ENCODE results near the gene CCDC82. TPM values are rescaled to one million over a fixed set of nuclear protein-coding genes. Genes with fewer than 3 reads are reported as not detected.

Gene CCDC82
- total RNA-seq, 4 donors from 2014 or later, result 17.3 to 28.9 (median 24.7) TPM

- H3K27ac ChIP-seq, result peak overlapping the region in 1 of 4 donors; percentile 50
- peak; percentile 58 for ATAC-seq
- no peaks in the 10 kb centered on the region for H3K27me3 ChIP-seq
- no peaks in the 10 kb centered on the region for H3K36me3 ChIP-seq
- TF ChIP-seq EP300 (IDR thresholded peaks at IDR 0.05) (no peak), POLR2AphosphoS5 (IDR thresholded peaks at IDR 0.05) (peak; percentile 54)
- WGBS, 2 donors (ENCODE audit: low coverage in 1 of 2), result 8% methylated on average over 1 of the region's 1 CpG; no CpG with 5 or more reads in 1 of the 2 donors
- no peak overlapping the region for H3K4me3 ChIP-seq
- no peaks in the 10 kb centered on the region for H3K9me3 ChIP-seq
- H3K4me1 ChIP-seq, result peaks cover 3 to 33% (median 5%) of the 10 kb centered on the region in 3 donors
These were observed 64.8 kb downstream of the CCDC82 start for GRCh38 chr11:96324912-96325311.

GRCh38 chr11:96323642-96323985 is 66.1 kb downstream of the CCDC82 start:
- no peak overlapping the region for H3K4me3 ChIP-seq
- H3K9me3 ChIP-seq, result no peaks in the 10 kb centered on the region
- no peak overlapping the region for H3K27ac ChIP-seq
- H3K36me3 ChIP-seq, result no peaks in the 10 kb centered on the region
- no peak for TF ChIP-seq POLR2AphosphoS5 (IDR thresholded peaks at IDR 0.05)
- no peak for TF ChIP-seq POLR2A (IDR thresholded peaks at IDR 0.05)
- no peak for TF ChIP-seq EP300 (IDR thresholded peaks at IDR 0.05)
- TF ChIP-seq, protein P1, sequence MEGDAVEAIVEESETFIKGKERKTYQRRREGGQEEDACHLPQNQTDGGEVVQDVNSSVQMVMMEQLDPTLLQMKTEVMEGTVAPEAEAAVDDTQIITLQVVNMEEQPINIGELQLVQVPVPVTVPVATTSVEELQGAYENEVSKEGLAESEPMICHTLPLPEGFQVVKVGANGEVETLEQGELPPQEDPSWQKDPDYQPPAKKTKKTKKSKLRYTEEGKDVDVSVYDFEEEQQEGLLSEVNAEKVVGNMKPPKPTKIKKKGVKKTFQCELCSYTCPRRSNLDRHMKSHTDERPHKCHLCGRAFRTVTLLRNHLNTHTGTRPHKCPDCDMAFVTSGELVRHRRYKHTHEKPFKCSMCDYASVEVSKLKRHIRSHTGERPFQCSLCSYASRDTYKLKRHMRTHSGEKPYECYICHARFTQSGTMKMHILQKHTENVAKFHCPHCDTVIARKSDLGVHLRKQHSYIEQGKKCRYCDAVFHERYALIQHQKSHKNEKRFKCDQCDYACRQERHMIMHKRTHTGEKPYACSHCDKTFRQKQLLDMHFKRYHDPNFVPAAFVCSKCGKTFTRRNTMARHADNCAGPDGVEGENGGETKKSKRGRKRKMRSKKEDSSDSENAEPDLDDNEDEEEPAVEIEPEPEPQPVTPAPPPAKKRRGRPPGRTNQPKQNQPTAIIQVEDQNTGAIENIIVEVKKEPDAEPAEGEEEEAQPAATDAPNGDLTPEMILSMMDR (IDR thresholded peaks at IDR 0.05), result no peak
- peaks cover 5 to 24% (median 6%) of the 10 kb centered on the region in 3 donors for H3K4me1 ChIP-seq
- WGBS, 2 donors (ENCODE audit: low coverage in 1 of 2), result 84 to 96% methylated on average over 3 to 4 of the region's 6 CpGs
- H3K27me3 ChIP-seq, result no peaks in the 10 kb centered on the region
- ATAC-seq, result no peak

- Histone ChIP-seq H3K9me3 (no peaks in the 10 kb centered on the region), H3K27me3 (no peaks in the 10 kb centered on the region), H3K4me3 (no peak overlapping the region), H3K36me3 (no peaks in the 10 kb centered on the region), H3K4me1 (peaks cover 5 to 30% (median 12%) of the 10 kb centered on the region in 3 donors), H3K27ac (no peak overlapping the region)
- ATAC-seq, result no peak
- no peak for TF ChIP-seq POLR2A (IDR thresholded peaks at IDR 0.05)
- 96% methylated on average over 4 to 10 of the region's 10 CpGs for WGBS, 2 donors (ENCODE audit: low coverage in 1 of 2)
These were observed 66.7 kb downstream of the CCDC82 start for GRCh38 chr11:96322775-96323641.

DNA sequence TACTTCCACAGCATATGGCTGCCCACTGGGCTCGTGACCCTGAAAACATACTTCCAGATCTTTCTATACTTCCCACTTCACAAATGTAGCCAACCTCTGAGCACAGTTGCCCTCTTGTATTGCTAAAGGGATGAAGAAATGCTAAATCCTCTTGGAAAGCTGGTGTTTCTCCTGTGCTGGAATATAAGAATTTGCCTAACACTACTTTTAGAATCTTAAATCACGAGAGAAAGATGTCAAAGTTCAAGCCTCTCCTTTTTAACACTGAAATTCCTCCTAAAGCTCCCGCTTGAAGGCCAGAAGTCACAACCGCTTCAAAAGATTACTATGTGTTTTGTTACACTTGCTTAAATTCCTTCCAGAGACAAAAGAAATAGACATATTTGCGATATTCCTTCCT is 68.6 kb downstream of the CCDC82 start:
- no peak for ATAC-seq
- Histone ChIP-seq H3K9me3 (no peaks in the 10 kb centered on the region), H3K27ac (no peak overlapping the region)

DNA sequence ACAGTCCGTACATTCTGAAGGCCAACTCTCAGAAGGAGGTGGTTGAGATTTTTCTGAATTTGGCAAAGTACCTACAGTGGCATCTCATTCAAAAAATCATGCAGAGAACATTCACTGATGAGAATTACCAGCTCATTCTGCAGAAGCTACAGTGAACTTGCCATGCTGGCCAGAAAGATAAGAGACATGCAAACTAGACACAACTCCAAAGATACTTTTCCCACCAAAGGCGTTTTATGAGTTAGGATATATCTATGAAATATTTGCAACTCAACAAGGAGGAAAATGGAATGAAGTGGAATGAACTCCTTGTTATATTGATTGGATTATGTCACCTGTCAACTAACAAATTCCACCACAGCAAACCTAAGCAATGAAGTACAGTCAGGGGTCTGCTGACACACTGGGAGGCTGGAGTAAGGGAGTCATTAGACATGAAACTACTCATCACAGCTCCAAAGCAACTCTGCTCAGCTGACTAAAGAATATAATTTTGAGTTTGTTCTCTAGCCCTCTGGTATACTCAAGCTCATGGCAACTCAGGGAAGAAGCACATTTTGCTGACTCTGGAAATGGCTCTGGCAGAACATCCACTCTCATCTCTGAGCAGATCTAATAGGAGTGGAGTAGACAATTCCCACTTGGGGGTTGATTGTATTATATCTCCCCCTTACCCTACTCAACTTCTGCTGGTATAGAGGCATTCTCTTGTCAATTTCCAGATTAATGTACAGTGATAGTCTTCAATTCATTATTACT is 69.6 kb downstream of the CCDC82 start:
- ATAC-seq, result no peak
- 74 to 95% methylated on average over 2 of the region's 2 CpGs for WGBS, 2 donors (ENCODE audit: low coverage in 1 of 2)
- H3K27me3 ChIP-seq, result no peaks in the 10 kb centered on the region
- H3K36me3 ChIP-seq, result peaks cover 0 to 6% of the 10 kb centered on the region in 2 donors
- H3K4me3 ChIP-seq, result no peak overlapping the region
- H3K9me3 ChIP-seq, result no peaks in the 10 kb centered on the region
- H3K4me1 ChIP-seq, result peaks cover 7 to 50% (median 14%) of the 10 kb centered on the region in 3 donors
- no peak overlapping the region for H3K27ac ChIP-seq
- no peak for TF ChIP-seq EP300 (IDR thresholded peaks at IDR 0.05)
- TF ChIP-seq POLR2A (IDR thresholded peaks at IDR 0.05), result no peak
- TF ChIP-seq, protein P1 (IDR thresholded peaks at IDR 0.05), result no peak
- no peak for TF ChIP-seq POLR2AphosphoS5 (IDR thresholded peaks at IDR 0.05)

More for the DNA sequence above, 68.6 kb downstream of the CCDC82 start:
- H3K27me3 ChIP-seq, result no peaks in the 10 kb centered on the region
- TF ChIP-seq, protein P1 (IDR thresholded peaks at IDR 0.05), result no peak
- no peak for TF ChIP-seq EP300 (IDR thresholded peaks at IDR 0.05)
- no peak for TF ChIP-seq POLR2A (IDR thresholded peaks at IDR 0.05)
- no peak for TF ChIP-seq POLR2AphosphoS5 (IDR thresholded peaks at IDR 0.05)
- no peak overlapping the region for H3K4me3 ChIP-seq
- H3K4me1 ChIP-seq, result peaks cover 5 to 49% (median 12%) of the 10 kb centered on the region in 3 donors
- H3K36me3 ChIP-seq, result peaks cover 0 to 6% of the 10 kb centered on the region in 2 donors
- WGBS, 2 donors (ENCODE audit: low coverage in 1 of 2), result 88 to 89% methylated on average over 5 of the region's 5 CpGs
